ENCODE measurements around the gene DEPP1. TPM values are rescaled to one million over a fixed set of nuclear protein-coding genes. Genes with fewer than 3 reads are reported as not detected.

DEPP1 gene
- polyA plus RNA-seq, 5 donors: 16.0 to 66.4 (median 30.4) TPM

DNA sequence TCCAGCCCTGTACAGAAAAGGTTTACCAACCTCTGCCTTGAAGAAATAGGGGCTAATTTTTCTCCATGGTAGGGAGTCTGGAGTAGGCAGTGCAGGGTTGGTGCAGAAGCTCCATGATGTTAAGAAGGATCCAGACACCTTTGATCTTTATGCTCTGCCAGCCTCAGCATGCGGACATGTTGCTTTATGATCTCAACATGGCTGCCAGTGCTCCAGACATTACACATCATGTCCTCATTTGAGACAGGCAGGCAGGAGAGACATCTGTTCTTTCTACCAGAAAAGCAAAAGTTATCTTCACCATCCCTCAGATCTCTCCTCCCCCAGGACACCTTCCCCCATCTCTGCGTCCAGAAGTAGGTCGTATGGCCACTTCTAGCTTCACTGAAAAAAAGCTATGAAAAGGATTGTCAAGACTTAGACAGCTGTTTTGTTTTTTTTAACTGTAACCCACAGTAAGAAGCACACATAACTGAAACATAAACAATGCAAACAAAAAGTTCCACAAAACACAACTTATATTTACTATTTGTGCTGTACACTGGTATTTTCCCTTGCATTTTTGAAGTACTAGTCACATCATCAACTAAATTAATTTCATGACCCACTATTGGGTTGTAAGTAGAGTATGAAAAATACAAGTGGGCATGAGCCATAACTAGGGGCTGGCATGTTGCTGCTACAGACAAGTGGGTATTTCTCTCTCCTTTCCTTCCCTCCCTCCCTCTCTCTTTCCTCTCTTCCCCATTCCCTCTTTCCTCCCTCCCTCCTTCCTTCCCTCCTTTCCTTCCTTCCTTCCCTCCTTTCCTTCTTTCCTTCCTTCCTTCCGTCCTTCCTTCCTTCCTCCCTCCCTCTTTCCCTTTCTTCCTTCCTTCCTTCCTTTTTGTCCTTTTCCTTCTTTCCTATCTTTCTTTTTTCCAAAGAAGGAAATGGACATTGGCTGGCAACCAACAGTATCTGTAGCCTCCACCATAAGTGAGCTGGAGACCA is 21.6 kb downstream of the DEPP1 start:
- no peak for DNase-seq

DNA sequence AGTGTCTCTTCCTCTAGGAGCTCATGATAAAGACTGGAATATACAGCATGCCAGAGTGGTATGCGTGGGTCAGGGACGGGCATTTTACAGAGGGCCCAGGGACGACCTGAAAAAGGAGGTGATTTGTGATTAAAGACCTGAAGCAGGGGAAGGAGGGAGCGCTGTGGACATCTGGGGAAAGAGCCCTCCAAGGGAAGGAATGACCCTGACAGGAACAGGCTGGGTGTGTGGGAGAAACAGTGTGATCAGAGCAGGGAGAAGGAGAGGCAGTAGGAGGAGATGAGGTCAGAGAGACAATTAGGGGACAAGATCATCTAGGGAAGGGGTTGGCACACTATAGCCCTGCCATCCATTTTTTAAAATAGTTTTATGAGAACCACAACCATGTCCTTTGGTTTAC is 22.4 kb downstream of the DEPP1 start:
- no peak for DNase-seq

DNA sequence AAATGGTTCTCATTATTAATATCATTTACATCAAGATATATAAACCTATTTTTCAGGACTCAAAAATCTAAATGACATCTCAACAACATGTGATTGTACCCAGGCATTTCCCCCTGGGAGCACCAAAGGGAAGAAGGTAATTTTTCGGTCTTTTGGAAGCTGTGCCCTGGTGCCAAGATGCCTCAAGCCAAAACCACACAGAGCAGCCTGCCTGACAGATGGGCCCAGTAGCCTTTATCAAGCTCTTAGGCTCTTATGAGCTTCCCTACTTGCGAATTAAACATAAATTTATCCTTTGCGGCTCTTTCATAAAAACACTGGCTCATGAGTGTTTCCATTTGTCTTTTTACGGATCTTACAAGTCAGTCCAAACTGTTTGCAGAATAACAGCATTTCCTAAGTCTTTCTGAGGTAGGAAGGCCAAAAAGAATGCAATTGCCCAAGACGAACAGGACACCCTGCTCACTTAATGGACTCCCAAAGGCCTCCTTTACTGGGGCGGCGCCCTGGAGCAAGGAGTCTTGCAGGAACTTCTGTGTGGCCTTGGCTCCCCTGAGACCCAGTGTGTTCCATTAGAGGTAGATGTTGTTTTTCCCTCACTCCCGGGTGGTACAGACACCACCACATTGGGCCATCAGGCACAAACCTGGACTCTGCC is 23.1 kb downstream of the DEPP1 start:
- DNase-seq: no peak

DNA sequence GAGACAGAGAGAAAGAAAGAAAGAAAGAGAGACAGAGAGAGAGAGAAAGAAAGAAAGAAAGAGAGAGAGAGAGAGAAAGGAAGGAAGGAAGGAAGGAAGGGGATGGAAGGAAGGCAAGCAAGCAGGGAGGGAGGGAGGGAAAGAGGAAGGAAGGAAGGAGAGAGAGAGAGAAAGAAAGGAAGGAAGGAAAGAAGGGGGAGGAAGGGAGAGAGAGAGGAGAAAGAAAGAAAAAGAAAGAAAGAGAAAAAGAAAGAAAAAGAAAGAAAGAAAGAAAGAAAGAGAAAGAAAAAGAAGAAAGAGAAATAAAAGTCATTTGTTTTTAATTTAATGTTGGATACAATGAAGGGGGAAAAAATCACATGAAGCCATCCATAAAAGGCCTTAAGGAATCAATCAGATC is 23.6 kb downstream of the DEPP1 start:
- DNase-seq: no peak

DNA sequence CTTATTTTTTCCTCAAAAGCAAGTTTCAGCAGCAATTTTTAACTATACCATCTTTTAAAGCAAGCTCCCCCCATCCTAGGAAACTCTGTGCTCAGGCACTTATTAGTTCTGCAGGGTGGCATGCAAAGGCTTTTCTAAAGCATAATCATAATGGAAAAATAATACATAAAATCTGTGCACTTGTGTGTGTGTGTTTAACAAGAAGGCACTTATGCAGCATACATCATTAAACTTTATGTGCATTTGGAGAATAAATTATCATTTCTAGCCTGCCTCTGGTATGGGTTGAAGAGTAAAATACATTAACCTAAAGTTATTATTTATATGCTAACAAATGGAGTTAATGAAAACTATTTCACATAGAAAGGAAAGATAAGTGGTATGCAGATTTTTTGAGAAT is 24.6 kb downstream of the DEPP1 start:
- DNase-seq: no peak

DNA sequence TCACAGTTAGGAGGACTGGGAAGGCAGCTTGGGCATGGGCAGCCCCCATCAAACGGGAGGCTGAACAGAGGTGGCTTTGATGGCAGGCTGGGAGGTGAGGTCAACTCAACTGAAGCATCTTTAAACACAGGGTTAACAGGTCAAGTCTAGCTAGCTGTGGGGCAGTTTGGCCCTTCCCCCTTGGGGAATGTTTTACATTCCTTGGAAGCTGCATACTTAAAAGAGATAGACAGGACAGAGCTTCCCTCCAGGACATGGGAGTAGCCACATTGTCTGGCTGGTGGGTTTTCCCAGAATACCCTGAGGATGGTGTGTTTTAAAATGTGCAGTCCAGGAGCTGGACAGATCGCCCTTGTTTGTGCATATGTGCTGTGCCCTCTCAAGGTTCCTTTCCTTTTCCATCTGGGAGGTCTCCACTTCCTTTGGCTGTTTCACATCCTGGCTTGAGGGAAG is 25.8 kb downstream of the DEPP1 start:
- DNase-seq: no peak

DNA sequence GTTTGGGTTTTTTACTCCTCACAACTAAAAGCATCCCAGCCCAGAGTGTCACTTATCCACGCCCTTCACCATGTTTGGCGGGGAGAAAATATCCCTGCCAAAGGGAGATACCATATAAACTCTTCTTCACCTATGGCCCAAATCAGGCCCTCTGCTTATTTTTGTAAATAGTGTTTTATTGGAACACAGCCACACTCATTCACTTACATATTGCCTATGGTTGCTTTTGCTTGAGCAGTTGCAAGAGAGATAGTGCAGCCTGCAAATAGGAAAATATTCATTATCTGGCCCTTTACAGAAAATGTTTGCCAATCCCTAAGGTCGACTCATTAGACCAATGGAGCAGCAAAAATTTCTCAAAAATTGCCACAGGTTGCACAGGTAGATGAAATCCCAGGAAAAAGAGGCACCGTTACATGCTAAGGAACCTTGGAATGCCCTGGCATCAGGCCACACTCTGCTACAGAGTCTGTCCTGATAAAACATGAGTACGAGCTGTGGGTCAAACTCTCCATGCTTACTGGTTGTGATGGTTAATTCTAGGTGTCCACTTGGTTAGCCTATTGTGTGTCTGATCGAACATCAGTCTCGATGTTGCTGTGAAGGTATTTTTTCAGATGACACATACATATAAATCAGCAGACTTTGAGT is 26.9 kb downstream of the DEPP1 start:
- no peak for DNase-seq

DNA sequence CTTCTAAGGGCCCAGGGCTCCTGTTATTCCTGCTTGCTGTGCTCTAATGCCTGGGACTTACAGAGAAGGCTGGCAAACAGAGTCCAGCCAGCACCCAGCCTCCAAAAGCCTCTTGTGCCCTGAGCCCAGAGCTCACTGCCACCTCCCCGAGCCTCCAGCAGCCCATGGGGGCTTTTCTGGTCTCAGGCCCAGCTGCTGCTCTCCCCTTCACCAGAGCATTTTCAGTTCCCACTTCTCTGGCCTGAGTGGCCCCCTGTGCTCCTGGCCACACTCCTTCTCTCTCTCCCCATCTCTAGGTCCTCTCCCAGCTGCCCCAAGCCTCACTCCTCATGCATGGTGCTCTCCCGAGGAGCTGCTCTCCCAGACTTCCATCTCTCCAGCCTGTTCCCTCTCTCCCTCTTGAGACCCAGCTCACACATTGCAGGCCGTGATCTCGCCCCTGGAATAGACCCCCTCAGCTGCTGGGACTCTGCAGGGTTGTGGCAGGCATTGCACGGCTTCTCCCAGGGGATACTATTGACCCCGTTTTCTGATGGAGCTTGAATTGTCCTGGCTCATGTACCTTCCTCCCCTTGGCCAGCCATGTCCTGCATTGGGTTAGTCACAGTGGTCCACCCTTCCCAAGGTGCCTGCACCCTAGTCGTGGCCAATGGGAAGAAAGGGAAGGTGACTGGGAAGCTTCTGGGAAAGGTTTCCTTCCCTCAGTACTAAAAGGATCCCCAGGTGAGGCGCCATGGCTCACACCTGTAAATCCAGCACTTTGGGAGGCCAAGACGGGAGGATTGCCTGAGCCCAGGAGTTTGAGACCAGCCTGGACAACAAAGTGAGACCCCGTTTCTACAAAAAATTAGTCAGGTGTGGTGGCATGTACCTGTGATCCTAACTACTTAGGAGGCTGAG is 28.0 kb downstream of the DEPP1 start:
- no peak for DNase-seq

DNA sequence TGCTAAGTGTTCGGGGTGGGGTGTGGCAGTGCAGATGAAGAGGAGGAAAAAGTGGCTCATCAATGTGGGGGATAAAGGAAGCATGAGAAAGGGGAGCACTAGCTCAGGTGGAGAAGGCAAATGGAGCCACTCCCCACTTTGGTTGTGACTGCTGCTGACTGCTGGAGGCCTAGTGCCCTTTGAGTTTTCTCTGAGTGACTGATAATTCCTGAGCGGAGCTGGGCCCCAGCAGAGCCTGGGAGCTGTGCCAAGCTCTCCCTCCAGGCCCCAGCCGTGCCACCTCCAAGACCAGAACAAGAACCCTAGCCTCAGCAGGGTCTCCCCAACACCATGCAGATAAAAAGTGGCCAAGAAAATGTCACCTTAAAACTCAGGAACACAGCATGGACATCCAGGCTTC is 28.7 kb downstream of the DEPP1 start:
- DNase-seq: no peak

DNA sequence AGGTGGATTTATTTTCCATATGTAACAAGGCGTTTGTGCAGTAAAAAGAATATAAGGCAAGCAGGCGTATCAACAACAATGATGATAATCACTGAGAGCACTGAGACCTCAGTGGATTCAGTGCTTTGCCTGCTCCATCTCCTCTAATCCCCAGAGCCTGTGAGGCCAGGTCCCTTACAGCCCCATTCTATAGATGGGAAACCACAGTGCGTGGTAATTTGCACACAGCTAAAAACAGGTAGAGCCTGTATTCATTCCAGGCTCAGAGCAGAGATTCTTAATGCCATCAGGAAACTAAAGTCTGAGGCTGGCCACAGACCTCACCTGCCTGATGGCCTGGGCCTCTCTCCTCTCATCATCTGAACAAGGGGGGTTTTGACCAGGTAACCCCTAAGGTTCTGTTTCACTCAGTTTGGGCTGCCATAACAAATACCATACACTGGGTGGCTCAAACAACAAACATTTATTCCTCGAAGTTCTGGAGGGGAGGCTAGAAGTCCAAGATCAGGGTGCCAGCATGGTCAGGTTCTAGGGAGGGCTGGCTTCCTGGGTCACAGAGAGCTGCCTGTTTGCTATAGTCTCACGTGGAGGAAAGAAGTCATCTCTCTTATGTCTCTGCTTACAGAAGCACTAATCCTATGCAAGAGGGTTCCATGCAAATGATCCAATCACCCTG is 29.3 kb downstream of the DEPP1 start:
- no peak for DNase-seq

DNA sequence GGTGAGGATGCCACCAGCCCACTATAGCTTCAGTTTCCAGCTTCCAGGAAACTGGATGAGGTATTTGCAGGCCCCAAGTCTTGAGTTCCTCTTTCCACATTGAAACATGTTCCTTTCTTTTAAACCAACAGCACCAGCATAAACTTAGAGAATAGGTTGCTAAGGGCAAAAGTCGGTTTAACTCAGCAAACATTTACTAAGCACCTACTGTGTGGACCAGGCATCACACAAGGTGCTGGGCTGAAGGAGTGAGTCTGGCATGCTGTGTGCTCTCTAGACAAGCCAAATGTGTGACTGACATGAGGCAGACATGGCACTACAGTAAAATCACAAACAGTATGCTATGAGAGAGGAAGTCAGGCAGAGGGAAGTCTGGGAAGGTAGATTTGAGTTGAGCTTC is 30.0 kb downstream of the DEPP1 start:
- no peak for DNase-seq

DNA sequence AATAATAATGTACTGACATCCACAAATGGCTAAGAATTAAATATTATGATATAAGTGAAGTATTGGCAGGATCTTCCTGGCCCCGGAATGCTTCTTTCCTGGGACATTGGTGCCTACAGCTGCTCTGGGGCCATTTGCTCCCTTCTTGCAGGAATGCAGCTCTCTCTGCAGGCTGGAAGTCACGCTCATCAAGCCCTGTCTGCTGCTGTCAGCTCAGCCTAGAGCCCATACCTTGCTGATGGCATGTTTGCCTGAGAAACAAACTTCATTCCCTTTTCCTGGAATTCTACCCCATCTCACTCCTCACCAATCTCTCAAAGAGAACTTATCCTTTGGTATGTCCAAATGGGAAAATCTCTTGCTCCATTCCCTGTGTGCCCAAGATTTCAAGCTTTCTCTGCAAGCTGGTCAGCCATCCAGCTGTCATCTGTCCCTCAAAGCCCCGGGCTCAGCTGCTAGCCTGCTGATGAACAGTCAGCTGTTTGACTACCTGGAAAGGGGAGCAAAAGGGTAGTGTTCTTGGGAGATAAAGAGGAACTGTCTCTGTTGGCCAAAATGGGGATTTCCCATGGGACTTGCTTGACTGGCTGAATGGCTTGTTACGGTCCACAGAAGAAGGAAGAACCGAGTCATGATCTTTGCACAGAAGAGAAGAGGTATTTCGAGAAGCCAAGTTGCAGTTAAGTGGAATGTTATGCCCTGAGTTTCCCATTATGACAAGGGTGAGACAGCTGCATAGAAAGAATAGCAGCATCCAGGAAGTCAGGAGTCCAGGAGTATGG is 31.0 kb downstream of the DEPP1 start:
- no peak for DNase-seq

DNA sequence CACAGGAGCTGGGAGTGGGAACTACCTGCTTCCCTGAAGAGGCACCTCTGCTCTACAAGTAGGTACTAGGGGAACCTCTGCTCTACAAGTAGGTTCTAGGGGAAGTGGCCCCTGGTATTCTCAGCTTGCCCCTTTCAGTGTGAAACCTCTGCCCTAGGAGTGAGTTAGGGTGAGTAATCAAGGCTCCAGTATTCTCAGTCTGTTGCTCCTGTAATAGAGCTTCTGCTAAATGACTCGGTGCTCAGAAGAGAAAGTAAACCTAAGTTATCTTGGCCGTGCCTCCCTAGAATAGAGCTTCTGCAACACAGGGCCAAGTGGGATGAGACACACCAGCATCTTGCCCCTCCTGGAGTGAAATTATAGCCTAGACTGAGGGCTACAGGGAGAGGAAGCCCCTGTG is 32.4 kb downstream of the DEPP1 start:
- no peak for DNase-seq

DNA sequence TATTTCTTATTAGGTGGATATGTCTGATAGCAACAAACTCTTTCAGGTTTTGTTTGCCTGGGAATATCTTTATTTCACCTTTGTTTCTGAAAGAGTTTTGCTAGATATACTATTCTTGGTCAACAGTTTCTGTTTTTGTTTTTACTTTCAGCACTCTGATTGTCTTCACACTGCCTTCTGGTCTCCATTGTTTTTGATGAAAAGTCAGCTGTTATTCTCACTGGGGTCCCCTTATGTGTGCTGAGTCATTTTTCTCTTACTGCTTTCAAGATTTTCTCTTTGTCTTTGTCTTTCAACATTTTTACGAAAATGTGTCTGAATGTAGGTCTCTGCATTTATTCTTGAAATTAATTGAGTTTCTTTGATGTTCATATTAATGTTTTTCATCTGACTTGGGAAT is 34.3 kb downstream of the DEPP1 start:
- DNase-seq: no peak

DNA sequence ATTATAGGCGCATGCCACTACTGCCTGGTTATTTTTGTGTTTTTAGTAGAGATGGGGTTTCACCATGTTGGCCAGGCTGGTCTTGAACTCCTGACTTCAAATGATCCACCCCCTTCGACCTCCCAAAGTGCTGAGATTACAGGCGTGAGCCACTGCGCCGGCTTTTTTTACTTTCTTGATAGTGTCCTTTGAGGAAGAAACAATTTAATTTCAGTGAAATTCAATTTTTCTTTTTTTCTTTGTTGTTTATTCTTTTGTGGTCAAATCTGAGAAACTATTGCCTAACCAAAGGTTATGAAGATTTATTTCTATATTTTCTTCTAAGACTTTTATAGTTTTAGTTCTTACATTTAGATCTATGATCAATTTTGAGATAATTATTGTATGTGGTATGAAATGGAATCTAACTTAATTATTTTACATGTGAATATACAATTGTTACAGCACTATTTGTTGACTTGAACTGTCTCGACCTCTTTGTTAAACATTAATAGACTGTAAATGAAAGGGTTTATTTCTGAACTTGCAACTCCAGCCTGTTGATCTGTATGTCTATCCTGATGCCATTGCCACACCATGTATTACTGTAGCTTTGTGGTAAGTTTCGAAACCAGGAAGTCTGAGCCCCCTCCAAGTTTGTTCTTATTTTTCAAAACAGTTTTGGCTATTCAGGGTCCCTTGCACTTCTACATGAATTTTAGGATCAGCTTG is 38.8 kb downstream of the DEPP1 start:
- DNase-seq: no peak

DNA sequence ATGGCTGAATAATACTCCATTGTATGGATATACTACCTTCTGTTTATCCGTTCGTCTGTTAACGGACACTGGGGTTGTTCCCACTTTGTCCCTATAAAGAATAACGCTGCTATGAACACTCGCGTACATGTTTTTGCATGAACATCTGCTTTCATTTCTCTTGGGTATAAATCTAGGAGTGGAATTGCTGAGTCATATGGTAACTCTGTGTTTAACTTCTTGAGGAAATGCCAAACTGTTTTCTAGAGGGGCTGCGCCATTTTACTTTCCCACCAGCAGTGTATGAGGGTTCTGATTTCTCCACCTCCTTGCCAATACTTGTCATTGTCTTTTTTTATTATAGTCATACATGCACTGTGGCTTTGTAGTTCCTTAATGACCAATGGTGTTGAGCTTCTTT is 39.7 kb downstream of the DEPP1 start:
- no peak for DNase-seq

DNA sequence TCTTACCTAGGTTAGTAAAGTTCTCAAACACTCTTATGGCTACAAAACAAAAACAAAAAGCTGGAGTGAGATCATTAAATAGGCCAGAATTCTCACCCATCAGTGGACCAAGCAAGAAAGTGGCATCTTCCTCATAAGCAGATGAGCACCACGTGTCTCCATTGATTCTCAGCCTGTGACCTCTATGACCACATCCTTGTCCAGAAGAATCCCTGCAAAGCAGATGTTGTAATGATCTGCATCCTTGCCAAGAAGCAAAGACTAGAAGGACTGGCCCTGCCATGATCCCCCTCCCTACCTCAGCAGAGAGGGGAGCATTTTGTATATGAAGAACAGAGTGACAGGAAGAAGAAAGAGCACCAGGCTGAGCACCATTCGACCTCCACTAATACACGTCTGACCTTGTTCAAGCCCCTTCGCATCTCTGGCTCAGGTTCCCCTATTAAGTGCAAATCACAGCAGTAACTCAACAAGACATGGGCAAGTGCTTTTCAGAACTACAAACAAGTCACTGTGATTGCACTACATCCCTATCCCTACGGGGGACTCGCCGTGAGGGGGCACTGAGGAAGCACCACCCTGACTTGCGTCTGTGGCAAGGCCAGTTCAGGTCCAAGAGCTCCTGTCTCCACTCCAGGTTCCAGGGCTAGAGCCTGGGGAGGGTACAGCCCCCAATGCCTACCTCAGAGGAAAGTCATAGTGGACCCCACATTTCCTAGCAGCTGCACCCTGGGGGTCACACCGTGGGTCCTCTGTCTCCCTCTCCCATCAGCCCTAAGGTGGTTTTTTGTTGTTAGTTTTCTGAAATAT is 41.2 kb downstream of the DEPP1 start:
- DNase-seq: no peak

DNA sequence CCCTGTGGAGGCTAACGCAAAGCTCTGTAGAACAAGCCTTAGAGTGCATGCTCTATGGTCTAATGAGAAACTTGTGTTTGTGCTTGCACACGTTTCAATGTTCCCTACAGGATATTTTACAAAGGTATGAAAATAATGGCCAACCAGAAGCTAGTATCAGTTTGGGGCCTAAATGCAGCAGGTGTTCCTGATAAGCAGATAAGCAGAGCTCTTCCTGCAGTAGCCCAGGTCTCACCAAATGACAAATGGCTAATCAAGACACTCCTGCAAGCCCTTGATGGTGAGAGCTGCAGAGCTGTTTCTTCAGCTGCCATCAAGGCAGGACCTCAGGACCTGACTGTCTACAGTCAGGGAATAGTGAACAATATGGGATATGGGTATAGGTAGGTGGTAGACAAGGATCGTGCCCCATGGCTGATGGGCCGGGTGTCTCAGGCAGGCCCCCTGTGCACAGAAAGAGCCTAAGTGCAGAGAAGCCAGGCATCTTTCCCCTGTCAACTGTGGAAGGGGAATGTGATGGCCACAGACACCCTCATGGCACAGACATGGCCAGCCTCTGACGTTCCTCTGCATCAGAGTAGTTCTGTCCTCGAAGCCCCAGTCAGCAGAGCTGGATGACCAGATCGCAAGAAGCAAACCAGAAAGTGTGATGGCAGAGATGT is 42.2 kb downstream of the DEPP1 start:
- no peak for DNase-seq

All from right lung (tissue), 5 donors.